DMS153 (cell line): ENCODE results near the gene CYP8B1.

Experiments used
- DNase-seq: peaks from one replicate; lab custom pipeline; 2025; lab: John Stamatoyannopoulos, UW

The CYP8B1 gene

GRCh38 chr3:42875325-42876151 lies at the start of gene CYP8B1:
Gene CYP8B1 (minus strand): TSS chr3:42875879. CDS start chr3:42875816, 63 bp downstream.
- DNase-seq, result no peak

- no peak for DNase-seq
These were observed 47.9 kb upstream of the CYP8B1 start for GRCh38 chr3:42923606-42924005.

- no peak for DNase-seq
These were observed 39.3 kb upstream of the CYP8B1 start for GRCh38 chr3:42914771-42915515.

GRCh38 chr3:42911551-42911950 lies 35.9 kb upstream of the CYP8B1 start:
- no peak for DNase-seq

GRCh38 chr3:42908675-42909074 lies 33.0 kb upstream of the CYP8B1 start:
- DNase-seq, result no peak

GRCh38 chr3:42906848-42907183 lies 31.1 kb upstream of the CYP8B1 start:
- no peak for DNase-seq

GRCh38 chr3:42906070-42906847 lies 30.6 kb upstream of the CYP8B1 start, which contains the start of gene ZNF662:
Gene ZNF662 (plus strand): TSS chr3:42906142. CDS start chr3:42908115, 1,973 bp downstream.
- DNase-seq, result peak; percentile 18

- no peak for DNase-seq
These were observed 30.0 kb upstream of the CYP8B1 start for GRCh38 chr3:42905740-42906069.

GRCh38 chr3:42904076-42904475 lies 28.4 kb upstream of the CYP8B1 start:
- DNase-seq, result no peak

- DNase-seq, result no peak
These were observed 26.6 kb upstream of the CYP8B1 start for GRCh38 chr3:42902257-42902656.

GRCh38 chr3:42901073-42901415 lies 25.4 kb upstream of the CYP8B1 start:
- DNase-seq, result no peak

GRCh38 chr3:42900226-42901072 lies 24.8 kb upstream of the CYP8B1 start:
- DNase-seq, result no peak

GRCh38 chr3:42898896-42899675 lies 23.4 kb upstream of the CYP8B1 start:
- no peak for DNase-seq

- no peak for DNase-seq
These were observed 19.8 kb upstream of the CYP8B1 start for GRCh38 chr3:42895580-42895868.

- no peak for DNase-seq
These were observed 19.3 kb upstream of the CYP8B1 start for GRCh38 chr3:42894698-42895579.

- no peak for DNase-seq
These were observed 17.1 kb upstream of the CYP8B1 start for GRCh38 chr3:42892807-42893206.

GRCh38 chr3:42892169-42892568 lies 16.5 kb upstream of the CYP8B1 start:
- DNase-seq, result no peak

- DNase-seq, result no peak
These were observed 15.4 kb upstream of the CYP8B1 start for GRCh38 chr3:42891042-42891441.

- DNase-seq, result no peak
These were observed 11.4 kb upstream of the CYP8B1 start for GRCh38 chr3:42887084-42887483.

- no peak for DNase-seq
These were observed 10.7 kb upstream of the CYP8B1 start for GRCh38 chr3:42886294-42886822.
